Dermis lymphatic vessel endothelial cell (primary cell): ENCODE data around the gene PEDS1. TPM values are rescaled to one million over a fixed set of nuclear protein-coding genes. Genes with fewer than 3 reads are reported as not detected.

Experiments used
- total RNA-seq: library from RNA; depleted of rRNA; stranded (reverse); fragments of >200 nt; gene quantifications from 2 replicates; pipeline ENCODE4 v1.2.1, GENCODE V29; 2014

PEDS1 gene
- 9.2 and 10.2 TPM in 2 replicates for total RNA-seq

DNA sequence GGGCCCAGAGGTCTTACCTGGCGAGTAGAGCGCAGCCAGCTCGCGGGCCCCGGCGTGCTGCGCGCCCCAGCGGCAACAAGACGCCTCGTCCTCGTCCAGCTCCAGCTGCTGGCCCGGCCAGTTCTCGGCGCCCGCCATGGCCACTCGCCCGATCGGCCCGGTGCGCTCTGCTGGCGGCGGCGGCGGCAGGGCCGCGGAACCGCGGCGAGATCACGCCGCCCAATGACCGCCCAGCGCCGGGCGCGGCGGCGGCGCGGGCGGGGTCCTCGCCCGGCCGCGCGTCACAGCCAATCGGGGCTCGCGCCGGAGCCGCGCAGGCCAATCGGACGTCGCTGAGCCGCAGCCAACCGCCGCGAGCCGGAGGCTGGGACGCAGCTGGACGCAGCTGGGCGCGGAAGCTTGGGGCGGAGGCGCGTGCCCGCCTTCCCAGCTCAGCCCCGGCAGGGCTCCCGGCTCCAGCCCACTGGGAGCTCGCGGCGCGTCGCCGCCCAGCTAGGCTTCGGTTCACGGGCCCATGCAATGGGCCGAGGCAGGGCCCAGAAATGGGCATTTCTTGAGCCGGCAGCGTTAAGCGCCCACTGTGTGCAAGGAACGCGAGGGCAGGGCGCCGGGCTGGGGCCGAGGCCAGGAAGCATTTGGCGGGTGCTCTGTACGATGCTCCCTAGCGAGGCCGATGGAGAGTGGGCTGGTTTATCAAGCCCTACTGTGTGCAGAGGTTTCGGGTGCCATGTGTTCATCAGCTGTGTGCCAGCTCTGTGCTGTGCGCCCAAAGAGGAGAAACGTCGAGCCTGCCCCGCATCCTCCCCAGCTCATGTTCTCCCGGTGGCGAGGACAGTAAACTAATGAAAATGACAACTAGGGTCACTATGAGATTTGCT lies at the start of gene PEDS1:
PEDS1 (minus strand) TSS at position 224 of the 878 bp plus-strand sequence; CDS start at position 138, 86 bp downstream.

GRCh38 chr20:50190251-50191064 lies 36.9 kb upstream of the PEDS1 start, which contains the start of gene CEBPB:
TSS of gene CEBPB (plus strand) at chr20:50190830. CDS start at chr20:50191034, 204 bp downstream.

GRCh38 chr20:50112512-50113419 lies 40.8 kb downstream of the PEDS1 start, which contains the start of gene UBE2V1:
TSS of gene UBE2V1 (minus strand) at chr20:50113150. CDS start at chr20:50113128, 22 bp downstream.

Other genes with a start within 250 kb of the PEDS1 start
- gene SPATA2, start 238.2 kb downstream of the PEDS1 start, total RNA-seq, result 0.76 and 0.95 TPM in 2 replicates
- 37.1 and 45.2 TPM in 2 replicates for gene RNF114, start 217.3 kb downstream of the PEDS1 start, total RNA-seq
- gene SNAI1, start 170.7 kb downstream of the PEDS1 start, total RNA-seq, result 2.0 TPM in 2 replicates
- gene UBE2V1, start 40.6 kb downstream of the PEDS1 start, total RNA-seq, result 29.0 and 42.9 TPM in 2 replicates
- 13.3 and 24.2 TPM in 2 replicates for gene CEBPB, start 37.1 kb upstream of the PEDS1 start, total RNA-seq